ENCODE measurements around the gene HBB. TPM values are rescaled to one million over a fixed set of nuclear protein-coding genes. Genes with fewer than 3 reads are reported as not detected.

Gene HBB
- total RNA-seq, result 100 TPM
- long read RNA-seq, transcript HBB-201 (3 exons, 628 nt), result major isoform, 7 of 8 reads
- long read RNA-seq, partial matches to known transcripts, result 0 of 8 reads
- long read RNA-seq, other reads (novel, unspliced or antisense), result 0 of 8 reads

DNA sequence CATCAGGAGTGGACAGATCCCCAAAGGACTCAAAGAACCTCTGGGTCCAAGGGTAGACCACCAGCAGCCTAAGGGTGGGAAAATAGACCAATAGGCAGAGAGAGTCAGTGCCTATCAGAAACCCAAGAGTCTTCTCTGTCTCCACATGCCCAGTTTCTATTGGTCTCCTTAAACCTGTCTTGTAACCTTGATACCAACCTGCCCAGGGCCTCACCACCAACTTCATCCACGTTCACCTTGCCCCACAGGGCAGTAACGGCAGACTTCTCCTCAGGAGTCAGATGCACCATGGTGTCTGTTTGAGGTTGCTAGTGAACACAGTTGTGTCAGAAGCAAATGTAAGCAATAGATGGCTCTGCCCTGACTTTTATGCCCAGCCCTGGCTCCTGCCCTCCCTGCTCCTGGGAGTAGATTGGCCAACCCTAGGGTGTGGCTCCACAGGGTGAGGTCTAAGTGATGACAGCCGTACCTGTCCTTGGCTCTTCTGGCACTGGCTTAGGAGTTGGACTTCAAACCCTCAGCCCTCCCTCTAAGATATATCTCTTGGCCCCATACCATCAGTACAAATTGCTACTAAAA lies at the start of gene HBB:
Gene HBB (minus strand): TSS at position 340 of the 579 bp plus-strand sequence. CDS start 50 bp downstream, at position 290.
- intact Hi-C loops (cut with micrococcal nuclease), result no loop called here
- H3K4me1 ChIP-seq, result no peaks in the 10 kb centered on the region
- TF ChIP-seq, protein P1, sequence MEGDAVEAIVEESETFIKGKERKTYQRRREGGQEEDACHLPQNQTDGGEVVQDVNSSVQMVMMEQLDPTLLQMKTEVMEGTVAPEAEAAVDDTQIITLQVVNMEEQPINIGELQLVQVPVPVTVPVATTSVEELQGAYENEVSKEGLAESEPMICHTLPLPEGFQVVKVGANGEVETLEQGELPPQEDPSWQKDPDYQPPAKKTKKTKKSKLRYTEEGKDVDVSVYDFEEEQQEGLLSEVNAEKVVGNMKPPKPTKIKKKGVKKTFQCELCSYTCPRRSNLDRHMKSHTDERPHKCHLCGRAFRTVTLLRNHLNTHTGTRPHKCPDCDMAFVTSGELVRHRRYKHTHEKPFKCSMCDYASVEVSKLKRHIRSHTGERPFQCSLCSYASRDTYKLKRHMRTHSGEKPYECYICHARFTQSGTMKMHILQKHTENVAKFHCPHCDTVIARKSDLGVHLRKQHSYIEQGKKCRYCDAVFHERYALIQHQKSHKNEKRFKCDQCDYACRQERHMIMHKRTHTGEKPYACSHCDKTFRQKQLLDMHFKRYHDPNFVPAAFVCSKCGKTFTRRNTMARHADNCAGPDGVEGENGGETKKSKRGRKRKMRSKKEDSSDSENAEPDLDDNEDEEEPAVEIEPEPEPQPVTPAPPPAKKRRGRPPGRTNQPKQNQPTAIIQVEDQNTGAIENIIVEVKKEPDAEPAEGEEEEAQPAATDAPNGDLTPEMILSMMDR (IDR thresholded peaks at IDR 0.05; ENCODE audit: borderline replicate concordance), result no peak
- no peaks in the 10 kb centered on the region for H3K9me3 ChIP-seq (replicated peaks)
- H3K4me3 ChIP-seq, result no peak within 1 kb of the TSS
- no peaks in the 10 kb centered on the region for H3K36me3 ChIP-seq
- H3K27me3 ChIP-seq (ENCODE audit: low read depth), result peaks cover 13% of the 10 kb centered on the region
- no peak for DNase-seq
- H3K27ac ChIP-seq (replicated peaks), result no peak within 1 kb of the TSS

GRCh38 chr11:5275369-5276110 lies 48.7 kb upstream of the HBB start:
- TF ChIP-seq, protein P1 (IDR thresholded peaks at IDR 0.05; ENCODE audit: borderline replicate concordance), result no peak
- intact Hi-C loops (cut with micrococcal nuclease), result no loop called here
- no peaks in the 10 kb centered on the region for H3K27me3 ChIP-seq (ENCODE audit: low read depth)

GRCh38 chr11:5274395-5274794 lies 47.5 kb upstream of the HBB start:
- H3K4me1 ChIP-seq, result no peaks in the 10 kb centered on the region
- DNase-seq, result no peak
- no peaks in the 10 kb centered on the region for H3K9me3 ChIP-seq (replicated peaks)
- TF ChIP-seq, protein P1 (IDR thresholded peaks at IDR 0.05; ENCODE audit: borderline replicate concordance), result no peak
- intact Hi-C loops (cut with micrococcal nuclease), result no loop called here
- H3K4me3 ChIP-seq, result no peak overlapping the region
- H3K27ac ChIP-seq (replicated peaks), result no peak overlapping the region
- H3K27me3 ChIP-seq (ENCODE audit: low read depth), result no peaks in the 10 kb centered on the region
- H3K36me3 ChIP-seq, result no peaks in the 10 kb centered on the region

More at GRCh38 chr11:5275369-5276110, 48.7 kb upstream of the HBB start:
- Histone ChIP-seq H3K4me1 (no peaks in the 10 kb centered on the region), H3K9me3 (replicated peaks) (no peaks in the 10 kb centered on the region), H3K4me3 (no peak overlapping the region), H3K27ac (replicated peaks) (no peak overlapping the region), H3K36me3 (no peaks in the 10 kb centered on the region)
- no peak for DNase-seq

GRCh38 chr11:5272395-5273017 lies 45.6 kb upstream of the HBB start:
- Histone ChIP-seq H3K9me3 (replicated peaks) (no peaks in the 10 kb centered on the region), H3K4me3 (no peak overlapping the region), H3K27me3 (ENCODE audit: low read depth) (no peaks in the 10 kb centered on the region), H3K36me3 (no peaks in the 10 kb centered on the region), H3K4me1 (no peaks in the 10 kb centered on the region), H3K27ac (replicated peaks) (no peak overlapping the region)
- intact Hi-C loops (cut with micrococcal nuclease), result no loop called here
- TF ChIP-seq, protein P1 (IDR thresholded peaks at IDR 0.05; ENCODE audit: borderline replicate concordance), result no peak
- DNase-seq, result no peak

- DNase-seq, result no peak
- TF ChIP-seq, protein P1 (IDR thresholded peaks at IDR 0.05; ENCODE audit: borderline replicate concordance), result no peak
- no peak within 1 kb of the TSS for H3K27ac ChIP-seq (replicated peaks)
- H3K36me3 ChIP-seq, result no peaks in the 10 kb centered on the region
- H3K9me3 ChIP-seq (replicated peaks), result no peaks in the 10 kb centered on the region
- H3K27me3 ChIP-seq (ENCODE audit: low read depth), result no peaks in the 10 kb centered on the region
- no peaks in the 10 kb centered on the region for H3K4me1 ChIP-seq
- no peak within 1 kb of the TSS for H3K4me3 ChIP-seq
- intact Hi-C loops (cut with micrococcal nuclease), result no loop called here
Measured at GRCh38 chr11:5269715-5270147, 42.9 kb upstream of the HBB start, which contains the start of gene HBE1. Gene HBE1 (minus strand): TSS chr11:5269945. CDS start chr11:5269890, 55 bp downstream.

All from left ventricle myocardium inferior (tissue), 1 donor.